Hematopoietic multipotent progenitor cell treated with erythropoietin and hydrocortisone succinate and interleukin-3 and kit ligand, for 15 days (in vitro differentiated cells): Measurements from ENCODE around the gene MCC.

Source experiments
- DNase-seq: peaks from one replicate; pipeline ENCODE4 v3.0.0-alpha.2; 2015; ENCODE audit warnings: low spot score

Gene MCC

DNA sequence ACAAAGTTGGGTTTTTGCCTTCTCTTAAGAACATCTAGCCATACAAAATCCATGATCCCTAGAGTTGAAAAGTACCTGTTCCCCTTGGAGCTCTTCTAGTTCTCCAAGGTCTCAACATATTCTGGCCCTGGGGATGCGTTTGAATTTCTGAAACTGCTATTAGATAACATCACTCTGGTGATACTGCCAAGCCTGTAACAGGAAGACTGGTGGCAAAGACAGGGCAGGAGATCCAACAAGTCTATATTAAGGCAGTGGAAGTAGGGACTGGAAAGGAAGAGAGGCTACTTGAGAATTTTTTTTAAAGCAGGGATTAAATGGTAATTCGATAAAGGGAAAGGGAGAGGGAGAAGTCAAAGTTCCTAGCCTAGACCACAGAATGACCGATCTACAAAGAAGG lies 264.9 kb downstream of the MCC start:
- DNase-seq = no peak

DNA sequence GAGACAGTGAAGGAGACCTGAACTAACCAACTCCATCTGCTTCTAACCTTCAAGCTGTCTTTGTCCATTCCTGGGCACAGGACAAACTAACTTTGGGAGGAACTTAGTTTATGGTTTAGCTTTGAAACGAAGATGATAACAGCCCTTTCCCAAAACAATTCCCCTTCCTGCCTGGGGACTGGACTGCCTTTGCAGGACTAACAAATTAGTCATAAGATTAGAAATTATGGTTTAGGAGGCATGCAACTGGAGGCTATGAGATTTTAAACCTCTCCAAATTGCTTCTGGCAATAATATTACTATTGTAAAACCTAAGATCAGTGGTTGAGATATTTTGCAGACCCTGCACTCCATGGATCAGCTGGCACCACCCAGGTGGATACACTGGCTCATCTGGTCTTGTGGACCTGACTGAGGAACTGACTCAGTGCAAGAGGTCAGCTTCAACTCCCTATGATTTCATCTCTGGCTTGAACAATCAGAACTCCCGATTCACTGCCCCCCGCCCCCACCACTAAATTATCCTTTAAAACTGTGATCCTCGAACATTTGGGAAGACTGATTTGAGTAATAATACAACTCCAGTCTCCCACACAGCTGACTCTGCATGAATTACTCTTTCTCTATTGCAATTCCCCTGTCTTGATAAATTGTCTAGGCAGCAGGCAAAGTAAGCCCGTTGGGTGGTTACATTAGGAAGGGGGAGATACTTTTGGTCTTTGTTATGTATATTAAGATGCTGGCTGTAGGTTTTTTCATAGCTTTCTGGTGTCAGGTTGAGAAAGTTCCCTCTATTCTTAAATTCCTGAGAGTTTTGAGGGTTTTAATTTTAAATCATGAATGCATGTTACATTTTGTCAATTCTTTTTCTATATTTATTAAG lies 266.7 kb downstream of the MCC start:
- no peak for DNase-seq

DNA sequence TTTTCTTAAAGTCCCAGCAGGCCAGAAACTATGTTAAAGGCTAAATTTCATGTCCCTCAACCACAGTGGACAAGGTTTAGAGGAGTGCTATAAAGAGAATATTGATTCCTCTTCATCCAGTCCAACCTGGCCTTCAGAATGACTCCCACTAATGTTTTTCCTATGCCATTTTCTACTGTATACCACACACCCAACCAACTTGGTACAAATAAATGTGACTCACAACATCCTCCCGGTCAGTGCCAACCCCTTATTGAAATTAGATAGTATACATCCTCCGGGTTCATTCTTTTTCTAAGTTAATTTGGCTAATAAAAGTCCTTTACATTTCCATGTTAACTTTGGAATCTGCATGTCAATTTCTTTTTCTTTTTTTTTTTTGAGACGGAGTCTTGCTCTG lies 268.6 kb downstream of the MCC start:
- no peak for DNase-seq

GRCh38 chr5:113218906-113219517 lies 269.2 kb downstream of the MCC start:
- no peak for DNase-seq

GRCh38 chr5:113218200-113218599 lies 270.1 kb downstream of the MCC start:
- DNase-seq = no peak

GRCh38 chr5:113217619-113218184 lies 270.6 kb downstream of the MCC start:
- DNase-seq = no peak

DNA sequence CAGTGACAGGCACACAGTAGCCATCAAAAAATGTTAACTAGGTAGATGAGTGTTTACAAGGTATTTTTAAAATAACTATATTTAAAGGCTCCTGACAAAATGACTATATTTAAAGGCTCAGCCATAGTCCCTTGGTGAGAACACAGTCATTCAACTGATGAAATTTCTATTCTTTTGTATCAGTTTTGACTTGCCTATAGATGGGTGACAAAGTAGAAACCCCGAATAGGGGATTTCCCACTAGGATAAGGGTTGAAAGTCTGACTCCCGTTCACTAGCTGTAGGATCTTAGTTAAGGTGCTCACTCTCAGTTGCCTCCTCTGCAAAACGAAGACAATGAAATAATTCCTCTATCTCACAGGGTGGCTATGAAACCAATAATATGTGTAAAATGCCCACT lies 271.7 kb downstream of the MCC start:
- no peak for DNase-seq

DNA sequence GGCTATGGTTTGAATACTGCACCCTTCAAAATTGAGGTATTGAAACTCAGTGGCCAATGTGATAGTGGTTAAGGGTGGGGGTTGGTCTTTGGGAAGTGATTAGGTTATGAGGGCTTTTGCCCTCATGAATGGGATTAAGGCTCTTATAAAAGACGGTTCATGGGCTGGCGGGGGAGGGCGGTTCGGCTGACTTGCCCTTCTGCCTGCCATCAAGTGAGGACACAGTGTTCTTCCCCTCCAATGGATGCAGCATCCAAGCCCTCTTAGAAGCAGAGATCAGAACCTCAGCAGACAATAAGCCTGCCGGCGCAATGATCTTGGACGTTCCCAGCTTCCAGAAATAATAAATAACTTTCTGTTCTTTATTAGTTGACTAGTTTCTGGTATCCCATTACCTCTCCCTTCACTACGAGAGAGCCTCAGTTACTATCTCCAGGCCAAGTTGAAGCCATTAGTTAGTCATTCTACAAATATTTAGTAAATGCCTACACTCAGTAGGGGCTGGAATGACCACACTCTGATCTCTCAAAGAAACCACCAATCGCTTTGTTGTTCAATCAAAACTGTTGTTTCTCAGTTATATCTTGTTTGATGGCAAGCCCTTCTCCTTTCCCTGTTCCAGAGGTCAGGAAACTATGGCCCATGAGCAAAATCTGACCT lies 272.7 kb downstream of the MCC start:
- no peak for DNase-seq

- DNase-seq = no peak
These were observed 273.5 kb downstream of the MCC start for GRCh38 chr5:113214606-113215323.

DNA sequence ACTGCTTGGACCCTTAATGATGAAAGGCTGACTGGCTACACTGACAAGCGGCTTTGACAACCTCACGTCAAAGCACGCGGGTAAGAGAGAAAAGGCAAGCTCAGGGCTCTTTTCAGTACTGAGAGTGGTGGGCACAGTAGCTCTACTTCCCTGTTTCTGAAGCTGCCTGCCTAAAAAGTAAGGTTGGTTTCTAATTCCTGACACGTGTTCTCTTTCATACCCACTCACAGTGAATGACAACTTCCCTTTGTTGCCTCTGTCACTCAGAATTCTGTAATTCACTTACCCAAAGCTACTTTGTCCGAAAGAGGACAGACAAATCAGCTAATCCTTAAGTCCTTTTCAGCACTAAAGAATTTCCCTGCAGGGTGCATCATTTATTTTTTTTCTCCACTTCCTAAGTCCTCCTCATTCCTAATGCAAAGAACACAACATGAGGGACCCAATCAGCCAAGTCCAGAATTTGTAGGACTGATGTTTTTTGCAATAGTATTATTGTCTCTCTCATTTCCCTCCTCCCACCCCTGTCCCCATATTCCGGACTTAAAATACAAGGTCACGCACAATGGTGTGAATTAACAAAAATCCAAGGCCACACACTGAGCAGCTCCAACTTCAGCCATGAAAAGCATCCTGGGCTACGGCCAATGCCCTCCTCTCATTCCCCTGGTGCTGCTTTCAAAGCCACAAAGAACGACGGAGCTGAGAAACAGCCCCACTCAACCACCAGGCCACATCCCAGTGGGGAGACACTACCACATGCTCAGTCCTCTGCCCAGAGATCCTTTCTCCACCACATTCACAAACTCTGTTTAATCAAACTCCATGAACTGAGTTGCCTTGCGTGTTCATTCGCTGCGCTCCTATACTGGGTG lies 274.5 kb downstream of the MCC start:
- no peak for DNase-seq

- no peak for DNase-seq
These were observed 275.9 kb downstream of the MCC start for GRCh38 chr5:113212244-113212920.

DNA sequence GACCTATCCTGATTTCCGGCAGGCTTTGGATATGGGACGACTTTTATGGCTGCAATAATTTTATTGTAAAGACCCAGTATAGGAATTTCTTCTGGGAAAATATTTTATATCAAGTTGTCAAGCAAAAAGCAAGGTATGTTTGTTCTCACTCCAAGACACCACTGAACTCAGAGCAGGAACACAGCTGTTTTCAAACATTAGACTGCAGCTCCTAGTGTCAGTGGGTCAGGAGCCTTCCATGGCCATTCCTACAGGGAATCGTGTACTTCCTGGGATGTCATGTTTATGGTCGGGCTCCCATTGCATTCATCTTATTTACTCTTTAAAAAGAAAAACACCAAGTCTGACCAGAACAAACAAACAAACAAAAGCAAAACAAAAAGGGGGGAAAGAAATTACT lies 278.8 kb downstream of the MCC start:
- no peak for DNase-seq

GRCh38 chr5:113205807-113206206 lies 282.4 kb downstream of the MCC start:
- DNase-seq = no peak

DNA sequence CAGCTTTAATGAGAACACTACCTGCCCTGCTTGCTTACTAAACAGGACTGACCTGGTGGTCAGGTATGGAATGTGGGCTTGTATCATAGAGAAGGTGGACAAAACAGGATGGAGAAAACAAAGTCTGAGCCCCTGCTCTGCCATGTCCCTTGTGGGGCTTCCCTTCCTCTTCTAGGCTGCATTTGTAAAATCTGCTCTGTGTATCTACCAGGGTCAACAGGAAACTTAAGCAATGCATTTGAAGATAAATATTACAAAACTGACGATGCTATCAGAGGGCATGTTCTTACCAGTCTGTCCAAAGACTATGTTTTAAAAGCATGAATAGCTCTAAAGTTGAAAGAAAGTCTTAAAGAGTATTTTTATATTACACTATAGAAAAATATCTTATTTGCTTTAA lies 282.9 kb downstream of the MCC start:
- no peak for DNase-seq

- DNase-seq = no peak
These were observed 283.6 kb downstream of the MCC start for GRCh38 chr5:113204525-113205161.

GRCh38 chr5:113203916-113204315 lies 284.3 kb downstream of the MCC start:
- no peak for DNase-seq

GRCh38 chr5:113202746-113203716 lies 285.2 kb downstream of the MCC start:
- DNase-seq = no peak

DNA sequence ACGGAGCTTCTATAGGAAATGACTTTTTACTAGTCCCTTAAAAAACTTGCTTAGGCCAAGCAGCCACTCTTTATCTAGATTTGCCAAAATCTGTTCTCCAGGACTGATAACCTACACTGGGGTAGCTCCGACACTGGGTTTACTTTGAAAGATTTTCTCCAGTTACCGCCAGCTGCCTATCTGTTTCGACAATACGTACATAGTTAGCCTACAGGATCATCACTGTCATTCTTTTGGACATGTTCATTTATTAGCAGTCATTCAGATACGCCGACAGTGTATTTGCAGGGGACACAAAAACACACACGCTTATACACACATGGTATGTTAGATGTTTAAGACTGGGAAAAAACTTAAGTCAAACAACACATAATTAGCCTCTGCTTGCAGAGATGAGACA lies 286.0 kb downstream of the MCC start:
- DNase-seq = no peak

- no peak for DNase-seq
These were observed 286.5 kb downstream of the MCC start for GRCh38 chr5:113201715-113202114.
